GM12875 (cell line): Measurements from ENCODE around the gene MDGA2.

Source experiments
- H3K4me3 ChIP-seq: one replicate; pipeline ENCODE4 v1.5.1; 2011; ENCODE audit warnings: low read depth, low read length, control low read depth
- CTCF ChIP-seq: IDR thresholded peaks from 2 replicates; pipeline ENCODE4 v1.5.1; 2011; ENCODE audit warnings: low read depth, mild to moderate bottlenecking, control low read depth, inconsistent platforms, low read length, moderate library complexity, borderline replicate concordance; ENCODE audit not compliant: insufficient read depth

The MDGA2 gene

GRCh38 chr14:47269756-47270492 lies 405.5 kb downstream of the MDGA2 start:
- TF ChIP-seq CTCF, result no peak
- H3K4me3 ChIP-seq, result no peak overlapping the region

GRCh38 chr14:47264842-47265241 lies 410.6 kb downstream of the MDGA2 start:
- TF ChIP-seq CTCF, result no peak
- H3K4me3 ChIP-seq, result no peak overlapping the region

GRCh38 chr14:47262801-47263200 lies 412.6 kb downstream of the MDGA2 start:
- H3K4me3 ChIP-seq, result no peak overlapping the region
- no peak for TF ChIP-seq CTCF

- H3K4me3 ChIP-seq, result no peak overlapping the region
- TF ChIP-seq CTCF, result no peak
These were observed 414.1 kb downstream of the MDGA2 start for GRCh38 chr14:47261350-47261749.

GRCh38 chr14:47259796-47260195 lies 415.6 kb downstream of the MDGA2 start:
- no peak overlapping the region for H3K4me3 ChIP-seq
- TF ChIP-seq CTCF, result no peak

- TF ChIP-seq CTCF, result no peak
- H3K4me3 ChIP-seq, result no peak overlapping the region
These were observed 418.4 kb downstream of the MDGA2 start for GRCh38 chr14:47257013-47257412.

GRCh38 chr14:47252802-47253201 lies 422.6 kb downstream of the MDGA2 start:
- TF ChIP-seq CTCF, result no peak
- no peak overlapping the region for H3K4me3 ChIP-seq
